ENCODE data around the gene TRERF1.
A peak's percentile ranks its signal among the peaks of the same experiment; 100 is the strongest.

TRERF1 gene

GRCh38 chr6:42419490-42420280 is 32.0 kb downstream of the TRERF1 start:
- no peak for DNase-seq

GRCh38 chr6:42418724-42419123 is 33.0 kb downstream of the TRERF1 start:
- DNase-seq = no peak

GRCh38 chr6:42417641-42418112 is 34.0 kb downstream of the TRERF1 start:
- peak; percentile 45 to 46 for DNase-seq

- no peak for DNase-seq
These were observed 40.3 kb downstream of the TRERF1 start for GRCh38 chr6:42411406-42411805.

GRCh38 chr6:42410861-42411260 is 40.9 kb downstream of the TRERF1 start:
- DNase-seq = no peak

GRCh38 chr6:42409581-42409980 is 42.1 kb downstream of the TRERF1 start:
- no peak for DNase-seq

GRCh38 chr6:42407379-42407778 is 44.3 kb downstream of the TRERF1 start:
- no peak for DNase-seq

GRCh38 chr6:42406306-42407280 is 45.1 kb downstream of the TRERF1 start:
- DNase-seq = no peak

- DNase-seq = no peak
These were observed 46.7 kb downstream of the TRERF1 start for GRCh38 chr6:42405021-42405420.

GRCh38 chr6:42404484-42404883 is 47.2 kb downstream of the TRERF1 start:
- peak; percentile 30 to 35 for DNase-seq

GRCh38 chr6:42403831-42404230 is 47.9 kb downstream of the TRERF1 start:
- no peak for DNase-seq

- no peak for DNase-seq
These were observed 48.3 kb downstream of the TRERF1 start for GRCh38 chr6:42403421-42403820.

- peak; percentile 47 to 52 for DNase-seq
These were observed 49.5 kb downstream of the TRERF1 start for GRCh38 chr6:42402184-42402583.

GRCh38 chr6:42401613-42401951 is 50.1 kb downstream of the TRERF1 start:
- no peak for DNase-seq

- DNase-seq = no peak
These were observed 50.7 kb downstream of the TRERF1 start for GRCh38 chr6:42400886-42401612.

GRCh38 chr6:42400061-42400760 is 51.5 kb downstream of the TRERF1 start:
- no peak for DNase-seq

GRCh38 chr6:42396720-42397119 is 55.0 kb downstream of the TRERF1 start:
- DNase-seq = no peak

GRCh38 chr6:42394881-42395620 is 56.7 kb downstream of the TRERF1 start:
- DNase-seq = no peak

GRCh38 chr6:42394151-42394550 is 57.6 kb downstream of the TRERF1 start:
- no peak for DNase-seq

- DNase-seq = no peak
These were observed 58.4 kb downstream of the TRERF1 start for GRCh38 chr6:42393339-42393738.

GRCh38 chr6:42392833-42393232 is 58.9 kb downstream of the TRERF1 start:
- no peak for DNase-seq

GRCh38 chr6:42391441-42391840 is 60.3 kb downstream of the TRERF1 start:
- DNase-seq = no peak
